GM19099 (cell line): ENCODE data around the gene TEX55.

Experiments
- POLR2A ChIP-seq: IDR thresholded peaks from 3 replicates; pipeline ENCODE4 v1.6.1; 2011; ENCODE audit warnings: low read depth; ENCODE audit not compliant: insufficient read length; ENCODE audit errors: extremely low read depth

TEX55 gene

DNA sequence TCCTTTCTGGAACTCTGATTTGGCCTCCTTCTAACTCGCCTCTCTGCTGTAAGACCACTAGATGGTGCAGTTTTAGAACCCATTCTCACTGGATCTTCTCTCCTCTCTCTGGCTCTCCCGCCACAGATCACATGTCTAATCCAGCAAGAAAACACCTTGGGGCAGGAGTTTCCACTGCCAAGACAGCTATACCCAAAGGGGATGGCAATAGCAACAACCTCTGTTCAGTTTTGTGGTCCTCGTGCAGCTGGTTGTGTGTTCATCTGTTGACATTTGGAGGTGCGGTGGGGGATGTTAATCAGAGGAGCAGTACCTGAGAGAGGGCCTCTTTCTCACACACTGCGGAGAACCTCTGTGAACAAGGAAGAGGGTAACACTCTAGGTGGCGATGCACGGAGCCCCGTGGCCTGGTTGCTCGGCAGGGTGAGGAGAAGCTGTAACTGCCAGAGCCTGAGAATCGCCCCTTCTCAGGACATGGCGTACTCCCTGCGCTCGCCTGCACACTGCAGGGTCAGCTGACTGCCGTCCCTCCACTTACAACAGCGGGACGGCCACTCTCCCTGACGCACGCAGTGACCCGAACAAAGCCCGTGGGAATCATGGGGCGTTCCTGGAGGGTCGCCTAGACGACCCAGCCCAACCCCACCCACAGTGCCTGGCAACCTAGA is at the start of gene TEX55:
Gene TEX55, plus strand, starts transcription at position 666 of the 668 bp plus-strand sequence. CDS start 25 bp downstream, outside the sequence.
- TF ChIP-seq POLR2A: no peak

DNA sequence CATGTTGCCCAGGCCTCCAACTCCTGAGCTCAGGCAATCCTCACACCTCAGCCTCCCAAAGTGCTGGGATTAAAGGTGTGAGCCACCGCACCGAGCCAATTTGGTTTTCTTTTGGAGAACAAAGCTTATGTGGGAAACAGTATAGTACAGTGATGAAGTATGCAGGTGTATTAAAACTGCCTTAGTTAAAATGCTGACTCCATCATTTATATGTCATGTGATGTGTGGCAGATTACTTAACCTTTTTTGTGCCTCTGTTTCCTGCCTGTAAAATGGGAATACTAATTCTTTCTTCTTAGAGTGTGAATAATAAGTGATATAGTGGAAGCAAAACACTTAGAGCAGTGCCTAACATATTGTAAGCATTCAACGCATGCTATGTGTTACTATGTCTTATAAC is 48.0 kb upstream of the TEX55 start:
- no peak for TF ChIP-seq POLR2A

DNA sequence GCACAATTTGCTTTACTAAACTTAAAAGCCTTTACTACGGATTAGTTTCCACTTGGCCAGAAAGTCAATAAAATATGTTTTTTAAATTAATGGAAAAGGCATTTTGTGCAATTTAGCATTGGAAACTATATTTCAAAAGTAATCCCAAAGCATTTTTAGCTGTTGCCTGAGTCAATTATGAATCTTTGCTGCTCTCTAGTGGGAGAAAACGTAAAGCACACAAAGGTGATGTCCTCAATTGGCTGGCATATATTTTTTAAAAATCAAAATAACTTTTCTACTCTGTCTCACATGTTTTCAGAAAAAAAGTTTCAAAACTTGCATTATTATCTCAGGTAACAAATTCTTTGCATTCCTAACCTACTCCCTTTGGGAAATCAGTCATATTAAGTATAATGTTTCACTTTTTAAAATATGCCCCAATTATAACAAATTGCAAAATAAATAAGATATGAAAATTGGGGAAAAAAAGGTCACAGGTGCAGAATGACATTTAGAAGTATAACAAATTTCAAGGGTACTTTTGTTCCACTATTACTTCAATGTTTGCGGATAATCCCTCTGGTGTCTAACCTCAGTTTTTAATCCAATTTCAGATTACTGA is 47.2 kb upstream of the TEX55 start:
- no peak for TF ChIP-seq POLR2A

DNA sequence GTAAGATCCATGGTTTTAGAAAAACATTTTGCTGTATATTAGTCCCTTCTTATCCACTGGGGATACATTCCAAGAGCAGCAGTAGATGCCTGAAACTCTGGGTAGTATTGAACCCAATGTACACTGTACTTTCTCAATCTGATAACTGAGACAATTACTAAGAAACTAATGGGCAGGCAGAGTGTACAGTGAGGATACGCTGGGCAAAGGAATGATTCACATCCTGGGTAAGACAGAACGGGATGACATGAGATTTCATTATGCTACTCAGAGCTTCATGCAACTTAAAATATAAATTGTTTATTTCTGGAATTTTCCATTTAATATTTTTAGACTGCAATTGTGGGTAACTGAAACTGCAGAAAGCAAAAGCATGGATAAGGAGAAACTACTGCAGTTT is 46.2 kb upstream of the TEX55 start:
- no peak for TF ChIP-seq POLR2A

DNA sequence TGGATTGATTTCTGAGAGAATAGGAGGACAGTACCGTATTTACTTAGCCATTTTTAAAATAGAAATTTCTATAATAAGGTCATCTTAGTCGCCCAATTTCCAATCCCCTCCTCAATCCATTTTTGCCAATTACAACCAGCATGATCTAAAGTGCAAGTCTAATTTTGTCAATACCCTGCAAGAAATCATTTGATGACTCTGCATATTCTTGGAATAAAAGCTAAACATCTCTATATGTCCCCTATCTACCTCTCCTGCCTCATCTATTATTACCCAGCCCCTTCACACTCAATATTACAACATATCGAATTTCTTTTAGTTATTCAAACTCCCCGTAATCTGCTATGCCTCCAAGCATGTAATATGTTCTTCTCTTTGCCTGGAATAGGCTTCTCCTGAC is 41.9 kb upstream of the TEX55 start:
- TF ChIP-seq POLR2A: no peak

DNA sequence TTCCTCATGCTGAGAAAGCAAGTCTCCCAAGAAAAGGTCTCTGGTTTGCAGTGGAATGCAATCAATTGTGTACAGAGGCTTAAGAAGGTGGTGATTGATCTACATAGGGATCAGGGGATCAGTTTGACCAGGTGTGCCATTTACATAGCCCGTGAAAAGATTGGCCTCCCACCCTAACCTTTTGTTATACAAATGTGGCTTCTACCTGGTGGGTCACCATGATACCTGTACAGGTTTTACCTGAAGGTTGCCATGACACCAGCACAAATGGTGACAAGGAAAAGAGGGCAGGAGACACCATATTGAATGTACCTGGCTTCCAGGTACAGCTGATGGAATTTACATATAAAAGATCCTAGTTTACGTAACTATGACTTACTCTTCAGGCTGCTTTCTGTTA is 25.5 kb upstream of the TEX55 start:
- TF ChIP-seq POLR2A: no peak

DNA sequence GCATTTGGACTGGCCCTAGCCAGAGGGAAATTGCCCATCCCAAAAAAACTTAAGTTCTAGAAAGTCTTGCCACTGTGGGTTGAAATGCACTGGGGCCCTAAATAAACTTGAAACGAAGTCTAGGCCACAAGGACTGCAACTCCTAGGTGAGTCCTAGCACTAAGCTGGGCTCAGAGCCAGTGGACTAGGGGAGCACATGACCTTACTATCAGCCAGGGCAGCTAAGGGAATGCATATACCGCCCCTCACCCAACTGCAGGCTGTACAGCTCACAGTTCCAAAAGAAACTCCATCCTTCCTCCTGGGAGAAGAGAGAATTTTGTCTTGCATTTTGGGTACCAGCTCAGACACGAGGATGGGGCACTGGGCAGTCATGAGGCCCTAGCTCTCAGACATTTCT is 23.6 kb upstream of the TEX55 start:
- no peak for TF ChIP-seq POLR2A

DNA sequence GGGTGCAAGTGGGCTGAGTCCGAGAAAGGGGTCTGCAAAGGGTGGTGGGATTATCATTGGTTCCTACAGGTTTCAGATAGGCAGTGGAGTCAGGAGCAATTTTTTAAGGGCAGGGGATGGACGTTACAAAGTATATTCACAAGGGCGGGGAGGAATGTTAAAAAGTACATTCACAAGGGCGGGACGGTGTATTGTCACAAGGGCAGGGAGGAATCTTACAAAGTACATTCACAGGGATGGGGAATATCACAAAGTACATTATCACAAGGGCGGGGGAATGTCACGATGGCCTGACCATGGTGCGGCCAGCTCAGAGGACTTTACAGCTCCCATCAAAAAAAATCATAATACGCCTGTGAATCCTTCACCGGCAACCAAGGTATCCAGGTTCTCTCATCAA is 20.6 kb upstream of the TEX55 start:
- TF ChIP-seq POLR2A: no peak

DNA sequence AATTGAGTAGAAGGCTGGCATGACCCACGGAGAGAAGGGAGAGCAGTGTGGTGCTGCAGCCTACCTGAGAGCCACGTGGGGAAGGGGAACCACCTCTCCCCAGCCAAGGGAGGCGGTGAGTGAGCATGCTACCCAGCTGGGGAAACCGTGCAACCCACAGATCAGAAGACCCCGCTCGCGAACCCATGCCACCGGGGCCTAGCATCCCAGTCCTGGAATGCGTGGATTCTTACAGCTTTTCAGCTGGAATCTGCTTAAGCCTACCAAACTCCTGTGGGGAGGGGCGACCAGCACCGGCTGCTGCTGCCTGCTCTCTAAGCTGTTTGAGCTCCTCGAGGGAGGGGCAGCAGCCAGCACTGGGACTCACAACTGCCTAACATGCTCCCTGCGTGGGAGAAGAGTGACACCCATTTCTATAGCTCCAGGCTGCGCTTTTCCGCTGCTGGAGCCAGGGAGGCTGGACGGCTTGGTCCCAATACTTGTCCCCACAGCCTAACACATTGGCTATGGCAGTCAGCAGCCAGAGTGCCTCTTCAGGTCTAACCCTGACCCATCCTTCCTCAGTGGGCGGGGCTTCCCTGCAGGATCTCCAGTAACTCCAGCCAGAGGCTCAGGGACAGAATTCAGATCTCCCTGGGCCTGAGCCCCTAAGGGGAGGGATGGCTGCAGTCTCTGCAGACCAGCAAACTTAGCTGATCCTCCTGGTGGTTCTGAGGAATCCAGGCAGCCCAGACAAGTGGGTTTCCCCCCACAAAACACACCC is 20.0 kb upstream of the TEX55 start:
- TF ChIP-seq POLR2A: no peak

DNA sequence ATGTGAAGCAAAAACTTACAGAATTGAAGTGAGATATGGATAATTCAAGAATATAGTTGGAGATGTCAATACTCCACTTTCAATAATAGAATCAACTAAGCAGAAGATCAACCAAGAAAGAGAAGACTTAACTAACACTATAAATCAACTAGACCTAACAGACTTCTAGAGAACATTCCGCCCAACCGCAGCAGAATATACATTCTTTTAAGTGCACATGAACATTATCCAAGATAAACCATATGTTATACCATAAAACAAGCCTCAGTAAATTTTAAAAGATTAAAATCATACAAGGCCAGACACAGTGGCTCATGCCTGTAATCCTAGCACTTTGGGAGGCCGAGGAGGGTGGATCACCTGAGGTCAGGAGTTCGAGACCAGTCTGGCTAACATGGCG is 5.5 kb upstream of the TEX55 start:
- no peak for TF ChIP-seq POLR2A

DNA sequence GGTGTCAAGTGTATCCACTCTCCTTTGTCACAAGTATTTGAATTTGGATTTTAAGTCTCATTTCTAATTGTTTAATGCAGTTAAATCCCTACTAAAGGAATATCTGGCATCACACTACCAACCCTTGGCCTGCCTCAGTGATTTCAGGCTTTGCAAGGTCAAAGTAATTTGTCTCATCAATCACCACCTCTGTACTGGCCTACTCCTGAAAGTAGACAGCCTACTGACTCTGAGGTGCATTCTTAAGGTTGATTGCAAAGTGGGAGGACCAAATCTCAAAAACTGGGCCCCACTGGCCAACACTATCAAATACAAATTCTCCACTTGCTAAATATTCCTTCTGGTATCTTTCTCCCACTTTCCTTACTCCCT is 851 bp upstream of the TEX55 start:
- TF ChIP-seq POLR2A: no peak

DNA sequence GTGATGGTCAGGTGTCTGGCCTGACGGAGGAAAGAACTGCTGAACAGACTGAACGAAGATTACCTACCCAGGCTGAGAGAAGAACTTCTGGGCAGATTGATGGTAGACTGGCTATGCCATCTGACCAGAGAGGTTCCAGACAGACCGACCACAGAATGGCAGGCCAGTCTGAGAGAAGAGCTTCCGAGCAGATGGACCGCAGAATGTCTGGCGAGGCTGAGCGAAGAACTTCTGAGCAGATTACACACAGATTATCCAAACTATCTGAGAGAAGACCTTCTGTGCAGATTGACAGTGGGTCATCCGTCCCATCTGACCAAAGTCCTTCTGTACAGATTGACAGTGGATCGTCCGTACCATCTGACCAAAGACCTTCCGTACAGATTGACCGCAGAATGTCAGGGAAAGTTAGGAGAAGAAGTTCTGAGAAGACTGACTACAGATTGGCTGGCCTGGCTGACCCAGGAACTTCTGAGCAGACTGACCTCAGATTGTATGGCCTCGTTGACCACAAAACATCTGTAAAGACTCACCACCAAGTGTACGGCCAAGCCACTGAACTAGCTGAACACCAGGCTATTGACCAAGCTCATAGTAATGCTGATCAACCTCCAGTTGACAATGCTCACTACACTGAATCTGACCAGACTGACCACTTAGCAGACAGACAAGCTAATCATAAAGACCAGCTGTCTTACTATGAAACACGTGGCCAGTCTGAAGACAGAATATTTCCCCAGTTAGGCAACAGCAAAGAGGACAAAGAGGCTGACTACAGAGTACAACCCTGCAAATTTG is 812 bp downstream of the TEX55 start:
- TF ChIP-seq POLR2A: no peak

DNA sequence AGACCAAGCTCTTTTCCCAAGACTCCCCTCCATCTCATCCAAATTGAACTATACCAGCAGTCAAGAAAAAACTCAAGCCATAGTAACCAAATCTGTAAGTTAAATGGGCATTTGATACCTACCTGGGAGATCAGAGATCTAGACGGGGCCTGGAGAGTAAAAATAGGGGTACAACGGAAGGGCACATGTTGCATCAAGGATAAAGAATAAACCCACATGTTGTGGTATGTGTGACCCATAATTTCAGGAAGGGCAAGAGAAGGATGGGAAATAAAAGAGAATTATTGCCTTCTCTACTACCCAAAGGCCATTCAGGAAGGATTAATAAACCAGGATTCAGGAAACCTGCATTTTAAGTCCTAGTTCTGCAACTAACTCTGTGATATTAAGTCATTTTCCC is 1.5 kb downstream of the TEX55 start:
- TF ChIP-seq POLR2A: no peak

DNA sequence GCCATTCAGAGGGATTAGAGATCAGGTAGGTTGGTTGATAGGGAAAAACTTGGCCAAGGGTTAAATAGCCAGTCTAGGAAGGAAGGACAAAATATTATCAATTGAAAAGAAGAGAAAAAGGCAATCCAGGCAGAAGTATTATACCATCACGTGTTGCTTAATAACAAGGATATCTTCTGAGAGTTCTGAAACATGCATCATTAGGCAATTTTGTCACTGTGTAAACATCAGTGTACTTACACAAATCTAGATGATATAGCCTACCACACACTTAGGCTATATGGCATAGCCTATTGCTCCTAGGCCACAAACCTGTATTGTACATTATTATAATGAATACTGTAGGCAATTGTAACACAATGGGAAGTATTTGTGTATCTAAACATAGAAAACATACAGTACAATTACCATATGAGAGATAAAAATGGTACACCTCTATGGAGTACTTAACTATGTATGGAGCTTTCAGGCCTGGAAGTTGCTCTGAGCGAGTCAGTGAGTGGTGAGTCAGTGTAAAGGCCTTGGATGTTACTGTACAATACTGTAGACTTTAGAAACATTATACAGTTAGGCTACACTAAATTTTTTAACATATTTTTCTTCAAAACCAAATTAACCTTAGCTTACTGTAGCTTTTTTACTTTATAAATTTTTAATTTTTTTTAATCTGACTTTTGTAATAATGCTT is 2.7 kb downstream of the TEX55 start:
- TF ChIP-seq POLR2A: no peak

DNA sequence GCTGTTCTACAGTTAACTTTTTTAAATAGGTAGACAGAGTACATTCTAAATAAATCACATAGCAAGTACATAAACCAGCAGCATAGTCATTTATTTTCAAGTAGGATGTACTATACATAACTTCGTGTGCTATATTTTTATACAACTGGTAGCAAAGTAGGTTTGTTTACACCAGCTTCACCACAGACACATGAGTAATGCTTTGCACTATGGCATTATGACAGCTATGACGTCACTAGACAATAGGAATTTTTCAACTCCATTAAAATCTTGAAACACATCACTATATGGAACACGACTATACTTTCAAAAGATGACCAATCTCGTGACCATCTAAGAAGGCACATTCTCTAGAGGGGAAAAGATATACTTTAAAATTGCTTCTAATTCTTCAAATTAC is 3.5 kb downstream of the TEX55 start:
- no peak for TF ChIP-seq POLR2A
